Mesenchymal stem cell (in vitro differentiated cells and primary cell): ENCODE results near the gene HIGD1C.

Experiments
- DNase-seq: peaks from one replicate; pipeline ENCODE4 v3.0.0-alpha.2; 2013
- H2AFZ ChIP-seq: one replicate; pipeline ENCODE4 v1.6.1; 2013; ENCODE audit warnings: low read depth, mild to moderate bottlenecking, control low read depth, inconsistent platforms, low read length, moderate library complexity
- H2AK5ac ChIP-seq: 2 replicates; pipeline ENCODE4 v1.6.1; 2013; ENCODE audit warnings: low read length, moderate library complexity, mild to moderate bottlenecking, inconsistent platforms; ENCODE audit not compliant: severe bottlenecking
- H2BK120ac ChIP-seq: one replicate; pipeline ENCODE4 v1.6.1; 2013; ENCODE audit warnings: low read depth, mild to moderate bottlenecking, inconsistent platforms, low read length, moderate library complexity
- H2BK12ac ChIP-seq, 2 experiments: one replicate each; pipeline ENCODE4 v1.6.1; 2013; ENCODE audit warnings: inconsistent platforms in 2 of 2, low read length in 2 of 2, mild to moderate bottlenecking in 2 of 2, moderate library complexity in 2 of 2, control low read depth in 1 of 2
- H2BK15ac ChIP-seq: one replicate; pipeline ENCODE4 v1.6.1; 2013; ENCODE audit warnings: mild to moderate bottlenecking, low read depth, inconsistent platforms; ENCODE audit not compliant: poor library complexity, severe bottlenecking
- H2BK5ac ChIP-seq: 2 replicates; pipeline ENCODE4 v1.6.1; 2013; ENCODE audit warnings: low read depth, mild to moderate bottlenecking, low read length, control low read depth, inconsistent platforms; ENCODE audit not compliant: poor library complexity, severe bottlenecking
- H3K14ac ChIP-seq, 2 experiments: one replicate each; pipeline ENCODE4 v1.6.1; 2013; ENCODE audit warnings: inconsistent platforms in 2 of 2, low read length in 2 of 2, control low read depth in 1 of 2, mild to moderate bottlenecking in 1 of 2, moderate library complexity in 1 of 2
- H3K18ac ChIP-seq, 2 experiments: one replicate each; pipeline ENCODE4 v1.6.1; 2013; ENCODE audit warnings: inconsistent platforms in 2 of 2, low read length in 2 of 2, control low read depth in 1 of 2, low read depth in 1 of 2, mild to moderate bottlenecking in 1 of 2
- H3K23ac ChIP-seq, 2 experiments: one replicate each; pipeline ENCODE4 v1.6.1; 2013; ENCODE audit warnings: inconsistent platforms in 2 of 2, low read length in 2 of 2, mild to moderate bottlenecking in 2 of 2, moderate library complexity in 2 of 2, control low read depth in 1 of 2
- H3K27ac ChIP-seq: 2 replicates; pipeline ENCODE4 v1.5.1; 2013; ENCODE audit warnings: mild to moderate bottlenecking, moderate library complexity, low read length, control low read depth, inconsistent platforms; ENCODE audit not compliant: poor library complexity, severe bottlenecking
- H3K27me3 ChIP-seq, 2 experiments: 2 replicates each; pipeline versions ENCODE4 v1.6.1 to v1.7.0; 2013; ENCODE audit warnings: low read length in 2 of 2, mild to moderate bottlenecking in 2 of 2, moderate library complexity in 2 of 2, control low read depth in 1 of 2, inconsistent platforms in 1 of 2; ENCODE audit not compliant: control insufficient read depth in 1 of 2, insufficient read depth in 1 of 2
- H3K36me3 ChIP-seq, 2 experiments: 2 replicates each; pipeline versions ENCODE4 v1.6.1 to v1.7.0; 2013; ENCODE audit warnings: low read length in 2 of 2, control low read depth in 1 of 2, inconsistent platforms in 1 of 2, low read depth in 1 of 2, mild to moderate bottlenecking in 1 of 2; ENCODE audit not compliant: insufficient read depth in 2 of 2, control insufficient read depth in 1 of 2
- H3K4ac ChIP-seq, 2 experiments: one replicate each; pipeline ENCODE4 v1.6.1; 2013; ENCODE audit warnings: inconsistent platforms in 2 of 2, low read length in 2 of 2, mild to moderate bottlenecking in 2 of 2, moderate library complexity in 2 of 2, control low read depth in 1 of 2, low read depth in 1 of 2
- H3K4me1 ChIP-seq: 2 replicates; pipeline ENCODE4 v1.6.1; 2013; ENCODE audit warnings: low read depth, low read length, control low read depth; ENCODE audit not compliant: control insufficient read depth, insufficient read depth
- H3K4me2 ChIP-seq: 2 replicates; pipeline ENCODE4 v1.6.1; 2013; ENCODE audit warnings: low read length, mild to moderate bottlenecking, inconsistent platforms; ENCODE audit not compliant: poor library complexity, severe bottlenecking
- H3K4me3 ChIP-seq, 2 experiments: 2 replicates each; pipeline versions ENCODE4 v1.5.1 to v1.7.0; 2013; ENCODE audit warnings: low read length in 2 of 2, mild to moderate bottlenecking in 2 of 2, control low read depth in 1 of 2, low read depth in 1 of 2; ENCODE audit not compliant: insufficient read depth in 1 of 2
- H3K79me1 ChIP-seq: replicated peaks from 2 replicates; pipeline ENCODE4 v1.6.1; 2013; ENCODE audit warnings: mild to moderate bottlenecking, control low read depth, low read length, inconsistent platforms; ENCODE audit not compliant: poor library complexity, severe bottlenecking
- H3K9ac ChIP-seq: 2 replicates; pipeline ENCODE4 v1.7.0; 2013; ENCODE audit warnings: mild to moderate bottlenecking, low read length, moderate library complexity
- H3K9me3 ChIP-seq: 2 replicates; pipeline ENCODE4 v1.7.0; 2013; ENCODE audit warnings: mild to moderate bottlenecking, low read length; ENCODE audit not compliant: control insufficient read depth
- H4K8ac ChIP-seq: one replicate; pipeline ENCODE4 v1.6.1; 2013; ENCODE audit warnings: inconsistent platforms, mild to moderate bottlenecking, low read length, moderate library complexity
- H4K91ac ChIP-seq: one replicate; pipeline ENCODE4 v1.6.1; 2013; ENCODE audit warnings: mild to moderate bottlenecking, low read length, inconsistent platforms
- WGBS: methylation state at CpG from one replicate; pipeline ENCODE4 v1.1.7; 2013; ENCODE audit warnings: mixed read lengths; 5-methylcytosine and 5-hydroxymethylcytosine counted together

HIGD1C gene

GRCh38 chr12:50990791-50991190 lies 38.4 kb downstream of the HIGD1C start:
- H3K4me2 ChIP-seq, result no peak overlapping the region
- H3K4ac ChIP-seq, result no peak overlapping the region
- H3K27me3 ChIP-seq, result no peaks in the 10 kb centered on the region
- no peak overlapping the region for H3K14ac ChIP-seq
- H3K4me1 ChIP-seq, result peaks cover 2% of the 10 kb centered on the region
- H4K91ac ChIP-seq, result no peak overlapping the region
- no peak overlapping the region for H3K9ac ChIP-seq
- no peak overlapping the region for H2BK15ac ChIP-seq
- 100% methylated on average over 2 of the region's 3 CpGs for WGBS
- H2BK5ac ChIP-seq, result no peak overlapping the region
- H3K27ac ChIP-seq, result no peak overlapping the region
- H3K23ac ChIP-seq, result no peak overlapping the region
- no peak overlapping the region for H2AFZ ChIP-seq
- H4K8ac ChIP-seq, result no peak overlapping the region
- no peak for DNase-seq
- H2BK12ac ChIP-seq, result no peak overlapping the region
- H3K4me3 ChIP-seq, result no peak overlapping the region
- H2AK5ac ChIP-seq, result no peak overlapping the region
- H3K79me1 ChIP-seq, result peaks cover 8% of the 10 kb centered on the region
- no peaks in the 10 kb centered on the region for H3K9me3 ChIP-seq
- H3K36me3 ChIP-seq, result peaks cover 28 to 64% of the 10 kb centered on the region in 2 experiments
- no peak overlapping the region for H3K18ac ChIP-seq
- H2BK120ac ChIP-seq, result no peak overlapping the region

- Histone ChIP-seq H3K9ac (no peak overlapping the region), H3K27ac (no peak overlapping the region), H2BK5ac (no peak overlapping the region), H3K4me2 (no peak overlapping the region), H3K36me3 (peaks cover 28 to 68% of the 10 kb centered on the region in 2 experiments), H3K9me3 (no peaks in the 10 kb centered on the region), H2AFZ (no peak overlapping the region), H4K8ac (no peak overlapping the region), H2BK12ac (no peak overlapping the region), H3K4me3 (no peak overlapping the region), H3K4me1 (peaks cover 2% of the 10 kb centered on the region), H3K14ac (no peak overlapping the region), H4K91ac (no peak overlapping the region), H3K4ac (no peak overlapping the region), H3K18ac (no peak overlapping the region), H2BK15ac (no peak overlapping the region), H3K27me3 (no peaks in the 10 kb centered on the region), H2BK120ac (no peak overlapping the region), H3K79me1 (peaks cover 9% of the 10 kb centered on the region), H3K23ac (no peak overlapping the region), H2AK5ac (no peak overlapping the region)
- no peak for DNase-seq
- 98% methylated on average over 2 of the region's 6 CpGs for WGBS
These were observed 38.9 kb downstream of the HIGD1C start for GRCh38 chr12:50991291-50991690.

GRCh38 chr12:50992819-50993218 lies 40.5 kb downstream of the HIGD1C start:
- H2BK5ac ChIP-seq, result no peak overlapping the region
- H2AK5ac ChIP-seq, result no peak overlapping the region
- no peaks in the 10 kb centered on the region for H3K9me3 ChIP-seq
- H4K91ac ChIP-seq, result no peak overlapping the region
- 4% methylated on average over 1 of the region's 2 CpGs for WGBS
- peaks cover 2% of the 10 kb centered on the region for H3K4me1 ChIP-seq
- H3K36me3 ChIP-seq, result peaks cover 32 to 80% of the 10 kb centered on the region in 2 experiments
- no peak overlapping the region for H3K18ac ChIP-seq
- DNase-seq, result no peak
- no peak overlapping the region for H3K14ac ChIP-seq
- H2AFZ ChIP-seq, result no peak overlapping the region
- no peak overlapping the region for H3K4me2 ChIP-seq
- H3K79me1 ChIP-seq, result peaks cover 9% of the 10 kb centered on the region
- no peak overlapping the region for H3K4me3 ChIP-seq
- no peak overlapping the region for H4K8ac ChIP-seq
- no peak overlapping the region for H2BK120ac ChIP-seq
- no peak overlapping the region for H3K27ac ChIP-seq
- H2BK12ac ChIP-seq, result no peak overlapping the region
- no peak overlapping the region for H3K9ac ChIP-seq
- H2BK15ac ChIP-seq, result no peak overlapping the region
- no peak overlapping the region for H3K23ac ChIP-seq
- no peaks in the 10 kb centered on the region for H3K27me3 ChIP-seq
- H3K4ac ChIP-seq, result no peak overlapping the region

GRCh38 chr12:50999093-50999492 lies 46.7 kb downstream of the HIGD1C start:
- H3K9me3 ChIP-seq, result no peaks in the 10 kb centered on the region
- H3K27me3 ChIP-seq, result no peaks in the 10 kb centered on the region
- H2BK5ac ChIP-seq, result no peak overlapping the region
- H2AK5ac ChIP-seq, result no peak overlapping the region
- no peak overlapping the region for H3K9ac ChIP-seq
- no peak for DNase-seq
- H3K14ac ChIP-seq, result no peak overlapping the region
- H3K18ac ChIP-seq, result no peak overlapping the region
- H3K4ac ChIP-seq, result no peak overlapping the region
- peaks cover 2% of the 10 kb centered on the region for H3K4me1 ChIP-seq
- H4K8ac ChIP-seq, result no peak overlapping the region
- H3K79me1 ChIP-seq, result peaks cover 23% of the 10 kb centered on the region
- no peak overlapping the region for H2BK12ac ChIP-seq
- WGBS, result 100% methylated on average over 2 of the region's 4 CpGs
- H4K91ac ChIP-seq, result no peak overlapping the region
- no peak overlapping the region for H3K23ac ChIP-seq
- H3K36me3 ChIP-seq, result peaks cover 30 to 59% of the 10 kb centered on the region in 2 experiments
- no peak overlapping the region for H3K4me2 ChIP-seq
- H3K27ac ChIP-seq, result no peak overlapping the region
- no peak overlapping the region for H2BK15ac ChIP-seq
- H3K4me3 ChIP-seq, result no peak overlapping the region
- no peak overlapping the region for H2BK120ac ChIP-seq
- H2AFZ ChIP-seq, result no peak overlapping the region
